ENCODE results near the gene C1QL1.

Gene C1QL1

GRCh38 chr17:44966348-44967025, 1.6 kb downstream of the C1QL1 start:
- no peak for DNase-seq (ENCODE audit: low spot score)
- in situ Hi-C loops (cut with MboI; ENCODE audit: low sequenced_read_pairs, unreplicated experiment), result no loop called here
- no peak for TF ChIP-seq CTCF (IDR thresholded peaks at IDR 0.05; ENCODE audit: borderline replicate concordance, control extremely low read depth, extremely low read depth, insufficient read depth, missing control alignments)

GRCh38 chr17:44965481-44966234, 2.4 kb downstream of the C1QL1 start:
- DNase-seq (ENCODE audit: low spot score), result no peak
- in situ Hi-C loops (cut with MboI; ENCODE audit: low sequenced_read_pairs, unreplicated experiment), result no loop called here
- no peak for TF ChIP-seq CTCF (IDR thresholded peaks at IDR 0.05; ENCODE audit: borderline replicate concordance, control extremely low read depth, extremely low read depth, insufficient read depth, missing control alignments)

- no peak for TF ChIP-seq CTCF (IDR thresholded peaks at IDR 0.05; ENCODE audit: borderline replicate concordance, control extremely low read depth, extremely low read depth, insufficient read depth, missing control alignments)
- DNase-seq (ENCODE audit: low spot score), result no peak
- in situ Hi-C loops (cut with MboI; ENCODE audit: low sequenced_read_pairs, unreplicated experiment), result no loop called here
Observed at GRCh38 chr17:44961921-44962350, 6.2 kb downstream of the C1QL1 start.

GRCh38 chr17:44960691-44961090, 7.4 kb downstream of the C1QL1 start:
- no peak for TF ChIP-seq CTCF (IDR thresholded peaks at IDR 0.05; ENCODE audit: borderline replicate concordance, control extremely low read depth, extremely low read depth, insufficient read depth, missing control alignments)
- DNase-seq (ENCODE audit: low spot score), result no peak
- in situ Hi-C loops (cut with MboI; ENCODE audit: low sequenced_read_pairs, unreplicated experiment), result no loop called here

GRCh38 chr17:44959821-44960531, 8.1 kb downstream of the C1QL1 start:
- in situ Hi-C loops (cut with MboI; ENCODE audit: low sequenced_read_pairs, unreplicated experiment), result no loop called here
- no peak for TF ChIP-seq CTCF (IDR thresholded peaks at IDR 0.05; ENCODE audit: borderline replicate concordance, control extremely low read depth, extremely low read depth, insufficient read depth, missing control alignments)
- no peak for DNase-seq (ENCODE audit: low spot score)
